Esophagus muscularis mucosa (tissue), 3 donors: ENCODE results near the gene EAF1.

Experiments used
- EP300 ChIP-seq: sonication (generic); formaldehyde crosslinking; IDR thresholded peaks from one replicate; pipeline ENCODE4 v1.6.1; 2017; ENCODE audit warnings: antibody characterized with exemption
- POLR2AphosphoS5 ChIP-seq, 2 donors: sonication (generic); formaldehyde crosslinking; IDR thresholded peaks; one replicate each; pipeline ENCODE4 v1.6.1; 2017; ENCODE audit warnings: antibody characterized with exemption in 2 of 2

- TF ChIP-seq POLR2AphosphoS5 (IDR thresholded peaks at IDR 0.05) (no peak), EP300 (no peak)
Measured at GRCh38 chr3:15453991-15454625, 26.7 kb downstream of the EAF1 start.
